ENCODE measurements around the gene CATSPERB.
"Not testable (repeated sequence)": the region's sequence is repeated elsewhere in the genome, so short reads cannot be mapped to it uniquely, and the experiment has no call there.

Gene CATSPERB

GRCh38 chr14:91731986-91732385 lies at the start of gene CATSPERB:
Gene CATSPERB, minus strand, starts transcription at chr14:91732086. Its CDS starts 2,607 bp downstream, at chr14:91729479.
- DNase-seq, result no peak

GRCh38 chr14:91780452-91780851 lies 48.6 kb upstream of the CATSPERB start:
- no peak for DNase-seq

GRCh38 chr14:91778217-91778616 lies 46.3 kb upstream of the CATSPERB start:
- DNase-seq, result no peak

- no peak for DNase-seq
Observed at GRCh38 chr14:91774140-91775096, 42.5 kb upstream of the CATSPERB start.

- DNase-seq, result no peak
Observed at GRCh38 chr14:91770185-91770584, 38.3 kb upstream of the CATSPERB start.

GRCh38 chr14:91755570-91756295 lies 23.8 kb upstream of the CATSPERB start:
- DNase-seq, result peak; percentile 16

GRCh38 chr14:91754819-91755218 lies 22.9 kb upstream of the CATSPERB start:
- no peak for DNase-seq

GRCh38 chr14:91754185-91754584 lies 22.3 kb upstream of the CATSPERB start:
- DNase-seq, result no peak

GRCh38 chr14:91753501-91754128 lies 21.7 kb upstream of the CATSPERB start:
- no peak for DNase-seq

- DNase-seq, result no peak
Observed at GRCh38 chr14:91752961-91753360, 21.1 kb upstream of the CATSPERB start.

GRCh38 chr14:91751719-91752118 lies 19.8 kb upstream of the CATSPERB start:
- no peak for DNase-seq

GRCh38 chr14:91750634-91751198 lies 18.8 kb upstream of the CATSPERB start:
- no peak for DNase-seq

- no peak for DNase-seq
Observed at GRCh38 chr14:91749868-91750267, 18.0 kb upstream of the CATSPERB start.

- DNase-seq, result no peak
Observed at GRCh38 chr14:91748049-91748448, 16.2 kb upstream of the CATSPERB start.

GRCh38 chr14:91745344-91745743 lies 13.5 kb upstream of the CATSPERB start:
- no peak for DNase-seq

- DNase-seq, result no peak
Observed at GRCh38 chr14:91744068-91744480, 12.2 kb upstream of the CATSPERB start.

- DNase-seq, result no peak
Observed at GRCh38 chr14:91743305-91743653, 11.4 kb upstream of the CATSPERB start.

- DNase-seq, result no peak
Observed at GRCh38 chr14:91742621-91743304, 10.9 kb upstream of the CATSPERB start.

GRCh38 chr14:91739867-91740266 lies 8.0 kb upstream of the CATSPERB start:
- DNase-seq, result not testable (repeated sequence)

- DNase-seq, result no peak
Observed at GRCh38 chr14:91737619-91738018, 5.7 kb upstream of the CATSPERB start.

- peak; percentile 28 for DNase-seq
Observed at GRCh38 chr14:91732859-91733477, 1.1 kb upstream of the CATSPERB start.

- DNase-seq, result no peak
Observed at GRCh38 chr14:91732439-91732838, 553 bp upstream of the CATSPERB start.

All from fibroblast of skin of right biceps (primary cell).